NCI-H1694 (cell line): Measurements from ENCODE around the gene COL27A1.
A peak's percentile ranks its signal among the peaks of the same experiment; 100 is the strongest.

Experiments used
- DNase-seq: peaks from one replicate; lab custom pipeline; 2025; lab: John Stamatoyannopoulos, UW

The COL27A1 gene

DNA sequence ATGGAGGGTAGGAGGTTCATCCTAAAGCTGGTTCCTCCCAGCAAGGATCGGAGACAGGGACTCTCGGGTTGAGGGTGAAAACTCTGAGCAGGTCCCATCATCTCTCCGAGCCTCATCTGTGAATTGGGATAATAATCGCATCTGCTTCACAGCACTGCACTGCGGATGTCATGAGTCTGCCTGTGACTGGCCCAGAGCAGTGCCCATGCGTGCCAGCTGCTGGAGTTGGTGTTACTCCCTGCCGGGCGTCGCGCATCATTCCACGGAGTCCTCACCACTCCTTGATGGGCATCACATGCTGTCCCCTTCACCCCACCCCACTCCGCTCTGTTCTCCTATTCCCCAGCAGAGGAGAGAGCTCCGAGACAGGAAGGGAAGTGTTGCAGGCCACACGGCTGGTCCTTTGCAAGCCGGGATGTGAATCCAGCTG, 132.4 kb downstream of the COL27A1 start:
- no peak for DNase-seq

GRCh38 chr9:114288193-114289091, 133.1 kb downstream of the COL27A1 start:
- DNase-seq: peak; percentile 11

- DNase-seq: no peak
These were observed 133.8 kb downstream of the COL27A1 start for GRCh38 chr9:114289106-114289505.

DNA sequence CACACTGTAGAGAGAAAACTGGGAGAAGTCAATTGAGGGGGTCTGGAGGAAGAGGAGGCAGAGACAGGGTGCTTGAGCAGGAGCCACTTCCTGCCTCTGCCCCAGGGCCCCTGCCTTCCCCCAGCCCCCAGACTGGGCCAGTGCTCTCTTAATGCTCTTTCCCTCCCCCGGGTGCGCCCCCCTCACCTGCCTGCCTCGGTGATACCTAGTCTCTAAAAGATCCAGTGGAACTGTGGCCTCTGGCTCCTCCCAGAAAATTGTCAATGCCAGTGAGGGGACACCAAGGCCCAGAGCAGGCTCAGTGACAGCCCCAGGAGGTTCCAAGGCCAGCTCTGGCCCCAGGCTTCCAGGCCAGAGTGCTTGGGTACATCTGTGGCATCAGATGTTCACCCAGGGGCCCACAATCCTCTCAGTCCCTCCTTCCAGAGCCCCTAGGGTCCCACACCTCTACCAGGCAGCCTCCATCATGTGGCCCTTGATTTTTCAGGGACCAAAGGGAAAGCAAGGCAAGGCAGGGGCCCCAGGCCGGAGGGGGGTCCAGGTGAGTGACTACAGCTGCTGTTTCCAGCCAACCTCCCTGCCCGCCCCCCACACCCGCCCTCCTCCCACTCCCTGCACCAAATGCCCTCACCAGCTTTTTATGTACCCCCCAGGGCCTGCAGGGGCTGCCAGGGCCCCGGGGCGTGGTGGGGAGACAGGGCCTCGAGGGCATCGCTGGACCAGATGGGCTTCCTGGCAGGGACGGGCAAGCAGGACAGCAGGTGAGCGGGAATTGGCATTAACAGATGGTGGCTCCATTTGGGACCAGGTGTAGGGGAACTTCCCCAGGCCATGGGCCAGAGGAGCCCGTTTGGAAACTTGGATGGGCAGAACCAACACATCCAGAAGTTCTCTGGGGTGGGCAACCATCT, 134.5 kb downstream of the COL27A1 start:
- no peak for DNase-seq

DNA sequence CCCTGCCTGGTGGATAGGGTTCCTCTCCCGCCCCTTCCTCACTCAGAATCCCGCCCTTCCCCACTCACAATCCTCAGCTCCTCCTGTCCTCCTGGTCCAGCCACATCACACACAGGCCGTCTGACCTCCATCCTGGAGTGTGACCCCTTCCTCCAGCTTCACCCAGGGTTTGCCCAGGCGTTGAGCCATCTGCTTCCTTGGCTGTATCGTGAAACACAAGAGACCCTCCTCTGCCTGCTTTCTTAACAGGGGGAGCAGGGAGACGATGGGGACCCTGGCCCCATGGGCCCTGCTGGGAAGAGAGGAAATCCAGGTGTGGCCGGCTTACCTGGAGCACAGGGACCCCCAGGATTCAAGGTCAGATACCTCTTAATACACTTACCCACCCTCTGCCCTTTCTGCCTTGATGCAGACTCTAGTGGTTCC, 135.2 kb downstream of the COL27A1 start:
- DNase-seq: no peak

GRCh38 chr9:114291064-114291474, 135.7 kb downstream of the COL27A1 start:
- DNase-seq: peak; percentile 79

DNA sequence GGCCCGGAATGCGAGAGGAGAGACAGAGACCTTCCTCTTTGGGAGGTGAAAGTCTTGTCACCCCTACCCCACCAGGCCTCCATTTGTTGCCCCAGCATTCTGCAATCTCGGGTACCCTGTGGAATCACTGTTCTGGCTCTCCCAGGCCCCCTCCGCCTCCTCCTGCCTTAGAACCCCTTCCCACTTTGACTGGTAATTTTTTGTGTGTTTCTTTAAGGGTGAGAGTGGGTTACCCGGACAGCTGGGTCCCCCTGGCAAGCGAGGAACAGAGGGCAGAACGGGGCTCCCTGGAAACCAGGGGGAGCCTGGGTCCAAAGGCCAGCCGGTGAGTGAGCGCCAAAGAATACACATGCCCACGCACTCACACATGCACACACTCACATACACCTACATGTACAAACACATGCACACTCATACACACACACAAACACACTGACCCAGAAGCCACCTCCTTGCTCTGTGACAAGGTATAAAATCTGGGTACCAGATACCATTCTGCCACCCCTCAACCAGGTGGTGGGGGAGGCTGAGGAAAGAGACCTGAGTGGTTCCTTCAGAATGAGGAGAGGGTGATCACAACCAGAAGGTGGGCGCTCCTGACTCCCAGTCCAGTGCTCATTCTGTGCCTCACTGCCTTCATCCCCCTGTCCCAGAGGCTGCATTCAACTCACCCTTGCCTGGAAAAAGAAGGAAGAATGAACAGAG, 136.7 kb downstream of the COL27A1 start:
- no peak for DNase-seq

GRCh38 chr9:114294664-114295063, 139.3 kb downstream of the COL27A1 start:
- no peak for DNase-seq

GRCh38 chr9:114296338-114296737, 141.0 kb downstream of the COL27A1 start:
- no peak for DNase-seq

DNA sequence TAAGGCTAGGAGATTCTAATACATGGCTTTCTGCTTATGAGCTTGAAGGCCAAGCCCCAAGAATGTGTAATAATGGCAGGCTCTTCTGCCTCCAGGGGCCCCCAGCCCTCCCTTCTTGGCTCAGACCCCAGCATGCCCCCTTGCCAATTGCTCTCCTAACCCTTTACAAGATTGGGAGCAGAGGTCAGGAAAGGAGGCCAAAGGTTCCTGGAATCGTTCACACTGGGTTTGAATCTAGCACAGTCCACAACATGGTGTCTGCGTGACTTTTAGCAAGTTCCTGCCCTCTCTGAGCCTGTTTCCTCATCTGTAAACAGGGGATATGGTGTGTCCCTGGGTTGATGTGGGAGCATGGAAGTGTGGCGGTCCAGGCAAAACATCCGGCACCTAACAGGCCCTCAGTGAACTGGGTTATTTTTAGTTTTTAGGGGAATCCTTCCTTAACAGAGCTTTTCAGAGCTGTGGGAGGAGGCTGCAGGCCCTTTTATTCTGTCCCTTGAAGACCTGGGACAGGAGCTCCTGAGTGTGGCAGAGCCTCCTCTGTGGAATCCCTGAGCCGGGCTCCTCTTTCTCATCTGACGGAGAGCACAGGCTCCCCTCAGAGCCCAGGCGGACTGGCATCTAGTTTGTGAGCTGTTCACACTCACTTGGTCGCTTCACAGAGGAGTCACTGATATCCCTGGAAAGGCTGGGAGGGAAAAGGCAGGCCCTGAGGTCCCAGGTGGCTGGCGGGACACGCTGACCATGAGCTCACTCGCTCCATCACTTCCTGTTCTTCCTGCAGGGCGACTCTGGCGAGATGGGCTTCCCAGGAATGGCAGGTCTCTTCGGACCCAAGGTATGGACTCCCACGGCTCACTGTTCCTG, 144.2 kb downstream of the COL27A1 start:
- DNase-seq: no peak

DNA sequence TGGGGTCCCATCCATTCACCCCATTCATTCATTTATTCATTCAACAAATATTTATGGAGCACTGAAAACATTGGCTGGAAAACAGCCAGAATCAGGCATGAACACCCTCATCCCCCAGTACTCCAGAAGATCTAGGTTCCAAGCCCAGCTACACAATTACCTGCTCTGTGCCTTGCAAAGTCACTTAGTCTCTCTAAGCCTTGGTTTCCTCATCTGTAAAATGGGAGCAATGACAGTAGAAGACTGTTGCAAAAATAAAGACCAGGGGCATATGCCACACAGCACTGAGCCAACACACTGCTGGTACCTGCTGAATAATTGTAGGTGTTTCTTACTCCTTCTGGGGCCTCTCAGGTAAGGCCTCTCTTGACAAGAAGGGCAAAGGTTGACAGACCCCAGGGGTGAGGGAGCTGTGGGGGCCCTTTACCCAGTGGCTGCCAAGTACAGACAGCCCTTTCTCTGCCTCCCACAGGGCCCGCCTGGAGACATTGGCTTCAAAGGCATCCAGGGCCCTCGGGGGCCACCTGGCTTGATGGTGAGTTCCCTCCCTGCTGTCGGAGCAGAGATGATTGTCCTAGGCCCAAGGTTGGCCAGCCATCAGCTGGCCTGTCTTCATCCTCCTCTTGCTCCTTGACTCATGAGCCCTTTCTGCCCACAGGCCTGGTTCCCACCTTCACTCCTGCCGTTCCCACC, 145.0 kb downstream of the COL27A1 start:
- DNase-seq: no peak

DNA sequence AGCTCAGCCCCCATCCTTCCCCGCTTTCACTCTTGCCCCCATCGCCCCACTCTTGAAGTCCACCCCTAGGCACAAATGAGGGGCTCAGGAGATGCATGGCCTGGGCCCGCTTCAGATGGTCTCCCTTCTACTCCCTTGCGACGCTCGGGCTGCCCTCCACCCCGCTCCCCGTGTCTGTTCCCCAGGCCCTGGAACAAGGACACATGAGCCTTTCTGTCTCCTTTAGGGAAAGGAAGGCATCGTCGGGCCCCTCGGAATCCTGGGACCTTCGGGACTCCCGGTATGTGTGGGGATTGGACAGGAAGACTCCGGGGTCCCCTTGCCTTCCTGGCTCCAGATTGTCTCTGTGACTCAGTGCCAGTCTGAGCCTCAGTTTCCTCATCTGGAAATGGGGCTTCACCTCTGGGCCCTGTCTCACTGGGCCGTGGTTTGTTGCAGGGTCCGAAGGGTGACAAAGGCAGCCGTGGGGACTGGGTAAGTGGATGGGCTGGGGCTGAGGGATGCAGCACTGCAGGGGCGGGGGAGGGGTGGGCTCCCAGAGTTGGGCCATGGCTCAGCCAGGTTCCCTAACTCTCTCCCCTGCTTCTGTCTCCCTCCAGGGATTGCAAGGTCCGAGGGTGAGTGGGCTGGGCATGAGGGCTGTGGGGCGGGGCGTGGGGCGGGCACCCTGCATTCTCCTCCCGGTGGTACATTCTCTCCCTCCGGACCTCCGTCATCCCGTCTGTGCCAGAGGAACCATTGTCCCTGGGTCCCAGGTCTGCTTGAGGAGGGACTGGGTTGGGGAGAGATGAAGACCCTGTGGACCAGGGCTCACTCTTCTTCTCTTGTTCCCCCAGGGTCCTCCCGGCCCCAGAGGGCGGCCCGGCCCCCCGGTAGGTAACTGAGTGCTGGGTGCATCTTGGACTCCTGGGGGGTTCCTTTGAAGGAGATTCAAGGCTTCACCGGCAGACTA, 145.8 kb downstream of the COL27A1 start:
- no peak for DNase-seq

- no peak for DNase-seq
These were observed 146.6 kb downstream of the COL27A1 start for GRCh38 chr9:114301798-114302565.

DNA sequence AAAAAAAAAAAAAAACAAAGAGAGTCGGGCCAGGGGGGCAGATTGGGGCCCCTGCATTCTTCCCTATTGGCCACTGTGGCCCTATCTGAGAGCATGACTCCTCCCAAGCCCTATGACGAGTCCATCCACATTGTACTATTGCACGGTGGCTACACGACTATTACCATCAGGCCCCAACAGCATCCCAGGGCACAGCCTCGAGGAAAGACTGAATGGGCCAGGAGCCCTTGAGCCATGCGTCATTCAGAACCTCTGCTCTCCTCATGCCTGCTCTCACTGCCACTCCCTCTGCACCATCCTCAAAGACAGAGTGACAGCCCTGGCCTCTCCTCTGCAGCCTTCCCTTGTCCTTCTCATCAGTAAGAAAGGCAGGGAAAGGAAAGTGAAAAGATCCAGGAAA, 147.4 kb downstream of the COL27A1 start:
- DNase-seq: no peak

DNA sequence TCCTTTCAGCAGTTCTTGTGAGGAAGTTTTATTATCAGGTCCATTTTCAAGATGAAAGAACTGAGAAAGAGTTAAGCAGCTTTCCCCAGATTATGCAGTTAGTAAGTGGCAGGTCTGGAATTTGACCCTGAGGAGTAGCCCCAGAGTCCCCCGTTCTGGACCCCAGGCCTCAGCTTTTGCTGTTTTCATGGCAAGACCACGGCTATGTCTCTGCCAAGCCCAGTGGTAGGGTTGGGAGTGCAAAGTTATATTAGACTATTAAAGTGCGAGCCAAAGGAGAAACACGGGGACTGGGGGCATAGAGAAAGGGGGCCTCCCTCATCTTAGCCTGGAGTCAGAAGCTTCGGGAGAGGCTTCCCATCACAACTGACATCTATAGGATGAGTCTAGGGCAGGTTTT, 148.2 kb downstream of the COL27A1 start:
- no peak for DNase-seq

- DNase-seq: no peak
These were observed 148.6 kb downstream of the COL27A1 start for GRCh38 chr9:114303977-114304376.

DNA sequence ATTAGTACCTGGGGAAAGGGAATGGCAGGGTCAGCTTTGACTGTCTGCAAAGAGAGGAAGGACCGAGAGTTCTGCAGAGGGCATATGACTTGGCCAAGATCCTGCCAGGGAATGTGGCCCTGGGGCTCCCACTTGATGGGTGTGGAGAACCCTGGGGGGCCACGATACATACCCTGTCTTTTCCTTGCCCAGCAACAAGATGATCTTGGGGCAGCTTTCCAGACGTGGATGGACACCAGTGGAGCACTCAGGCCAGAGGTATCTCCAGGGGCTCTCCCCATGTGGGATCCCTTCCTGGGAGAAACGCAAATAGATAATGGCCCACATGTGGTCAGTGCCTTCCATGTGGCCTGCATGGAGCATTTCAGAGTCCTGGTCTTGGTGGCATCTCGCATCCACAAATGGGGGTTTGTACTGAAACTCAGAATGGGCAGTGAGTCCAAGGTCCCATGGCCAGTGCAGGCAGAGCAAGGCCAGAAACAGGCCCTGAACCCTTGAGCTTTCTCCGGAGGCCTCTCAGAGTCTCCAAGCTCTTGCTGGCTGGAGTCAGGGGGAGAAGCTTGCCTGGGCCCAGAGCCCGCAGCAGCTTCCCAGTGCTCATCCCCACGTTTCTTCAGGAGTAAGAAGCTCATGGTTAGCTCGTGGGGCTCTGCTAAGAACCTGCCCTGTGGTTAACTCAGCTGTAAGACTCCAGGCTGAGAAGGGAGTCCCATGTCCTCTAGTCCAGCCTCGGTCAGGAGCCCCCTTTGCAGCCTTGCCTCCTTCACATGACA, 149.3 kb downstream of the COL27A1 start:
- no peak for DNase-seq

DNA sequence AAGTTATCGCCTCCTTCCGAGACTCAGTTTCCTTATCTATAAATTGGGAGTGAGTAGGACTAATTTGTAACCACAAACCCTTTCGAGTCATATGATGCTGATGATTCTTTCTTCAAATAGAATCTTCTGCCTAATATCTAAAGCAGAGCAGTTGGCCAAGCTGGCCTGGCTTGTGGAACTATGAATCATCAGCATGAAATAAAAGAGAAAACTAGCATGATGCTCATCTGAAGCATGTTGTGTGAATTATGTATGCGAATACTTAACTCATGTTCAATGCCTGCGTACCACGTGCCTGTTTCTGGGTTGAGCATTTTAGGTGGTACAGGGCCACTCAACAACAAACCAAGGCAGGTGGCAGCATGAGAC, 152.5 kb downstream of the COL27A1 start:
- no peak for DNase-seq
